Testis (tissue), 3 donors: ENCODE measurements around the gene EXOG. TPM values are rescaled to one million over a fixed set of nuclear protein-coding genes. Genes with fewer than 3 reads are reported as not detected.

Experiments
- DNase-seq: peaks from one replicate; pipeline ENCODE4 v3.0.0-alpha.2; 2019
- H3K27ac ChIP-seq, 2 donors: fragments of 200-600 bp; sonication (generic); one replicate each; pipeline ENCODE4 v1.5.1; 2019
- H3K27me3 ChIP-seq: fragments of 200-600 bp; sonication (generic); one replicate; pipeline ENCODE4 v1.5.1; 2019
- H3K36me3 ChIP-seq: fragments of 200-600 bp; sonication (generic); one replicate; pipeline ENCODE4 v1.5.1; 2017; ENCODE audit warnings: low read depth; ENCODE audit errors: missing control alignments
- H3K4me1 ChIP-seq: fragments of 200-600 bp; sonication (generic); one replicate; pipeline ENCODE4 v1.5.1; 2019
- H3K4me3 ChIP-seq, 2 donors: fragments of 200-600 bp; sonication (generic); one replicate each; pipeline ENCODE4 v1.5.1; 2017 to 2019
- H3K9me3 ChIP-seq: fragments of 200-600 bp; sonication (generic); one replicate; pipeline ENCODE4 v1.5.1; 2017
- CTCF ChIP-seq, 3 experiments: fragments of 450-650 bp in 2 of 3; fragments of 200-600 bp in 1 of 3; sonication (generic) in 1 of 3; IDR thresholded peaks; one replicate each; pipeline ENCODE4 v1.5.1; 2016 to 2019; ENCODE audit warnings: antibody characterized with exemption in 3 of 3, mild to moderate bottlenecking in 2 of 3, moderate library complexity in 1 of 3
- POLR2A ChIP-seq: fragments of 450-650 bp; IDR thresholded peaks from one replicate; pipeline ENCODE4 v1.6.1; 2017; ENCODE audit warnings: antibody characterized with exemption, mild to moderate bottlenecking, moderate library complexity
- WGBS, 2 donors: methylation state at CpG; one replicate each; pipeline ENCODE4 v1.1.5; 2018; 5-methylcytosine and 5-hydroxymethylcytosine counted together
- intact Hi-C: fragments of 100-400 bp; cut with DNase I; formaldehyde crosslinking; loops from one replicate; pipeline ENCODE4 v1.15.1; 2023; ENCODE audit warnings: low total_unique reads
- polyA plus RNA-seq: library from polyadenylated mRNA; stranded (reverse); fragments of 350-450 nt; fragmentation: Illumina TruSeq; extraction: RNeasy Lipid Tissue Mini Kit (QIAGEN cat#74804); gene quantifications from one replicate; pipeline ENCODE4 v1.2.3, GENCODE V29; 2014; ENCODE audit warnings: low read depth, low replicate concordance; ENCODE audit not compliant: insufficient read depth
- total RNA-seq, 2 donors: library from RNA; depleted of rRNA; stranded (reverse); fragments of >200 nt; gene quantifications; one replicate each; pipeline ENCODE4 v1.2.3, GENCODE V29; 2016

EXOG gene
- total and polyA plus RNA-seq, 3 donors from 2014 or later: 14.8 to 17.3 (median 15.7) TPM

GRCh38 chr3:38562467-38562925, 66.4 kb downstream of the EXOG start:
- Histone ChIP-seq H3K9me3 (no peaks in the 10 kb centered on the region), H3K36me3 (no peaks in the 10 kb centered on the region), H3K4me1 (no peaks in the 10 kb centered on the region), H3K4me3 (no peak overlapping the region), H3K27me3 (no peaks in the 10 kb centered on the region), H3K27ac (no peak overlapping the region)
- WGBS, 2 donors: 97 to 99% methylated on average over 7 of the region's 7 CpGs
- no peak for DNase-seq
- intact Hi-C loops: no loop called here
- TF ChIP-seq CTCF (IDR thresholded peaks at IDR 0.05): no peak
- no peak for TF ChIP-seq POLR2A

- DNase-seq: no peak
- intact Hi-C loops: no loop called here
- Histone ChIP-seq H3K4me3 (no peak overlapping the region), H3K27ac (no peak overlapping the region), H3K27me3 (no peaks in the 10 kb centered on the region), H3K36me3 (no peaks in the 10 kb centered on the region), H3K9me3 (no peaks in the 10 kb centered on the region), H3K4me1 (no peaks in the 10 kb centered on the region)
- 91 to 92% methylated on average over 15 of the region's 15 CpGs for WGBS, 2 donors
- TF ChIP-seq CTCF (IDR thresholded peaks at IDR 0.05): no peak
- TF ChIP-seq POLR2A: no peak
Measured at GRCh38 chr3:38563070-38563885, 67.1 kb downstream of the EXOG start.

GRCh38 chr3:38563886-38564270, 67.7 kb downstream of the EXOG start:
- no peak for DNase-seq
- Histone ChIP-seq H3K4me3 (no peak overlapping the region), H3K36me3 (no peaks in the 10 kb centered on the region), H3K27me3 (no peaks in the 10 kb centered on the region), H3K9me3 (no peaks in the 10 kb centered on the region), H3K27ac (no peak overlapping the region), H3K4me1 (no peaks in the 10 kb centered on the region)
- intact Hi-C loops: no loop called here
- TF ChIP-seq POLR2A (no peak), CTCF (IDR thresholded peaks at IDR 0.05) (no peak)
- WGBS, 2 donors: 91 to 95% methylated on average over 10 of the region's 10 CpGs

- Histone ChIP-seq H3K4me1 (no peaks in the 10 kb centered on the region), H3K27ac (no peak overlapping the region), H3K4me3 (no peak overlapping the region), H3K27me3 (no peaks in the 10 kb centered on the region), H3K9me3 (no peaks in the 10 kb centered on the region), H3K36me3 (no peaks in the 10 kb centered on the region)
- intact Hi-C loops: no loop called here
- TF ChIP-seq CTCF (IDR thresholded peaks at IDR 0.05) (no peak), POLR2A (no peak)
- no peak for DNase-seq
- WGBS, 2 donors: 96 to 97% methylated on average over 4 to 6 of the region's 6 CpGs
Measured at GRCh38 chr3:38564631-38565338, 68.6 kb downstream of the EXOG start.
